HAP-1 (cell line): ENCODE data around the gene NEK5.

Experiments used
- DNase-seq, 2 experiments: peaks; one replicate each; pipeline ENCODE4 v3.0.0-alpha.2; 2016 to 2020; ENCODE audit warnings: low spot score in 2 of 2
- H3K27me3 ChIP-seq: fragments of 250-450 bp; sonication (Bioruptor Pico); 2 replicates; pipeline ENCODE4 v1.5.1; 2020; ENCODE audit warnings: low read depth, mild to moderate bottlenecking, moderate library complexity
- H3K36me3 ChIP-seq: fragments of 250-450 bp; sonication (Bioruptor Pico); replicated peaks from 2 replicates; pipeline ENCODE4 v1.5.1; 2020; ENCODE audit warnings: mild to moderate bottlenecking
- H3K4me1 ChIP-seq: fragments of 250-450 bp; sonication (Bioruptor Pico); 2 replicates; pipeline ENCODE4 v1.5.1; 2020; ENCODE audit warnings: mild to moderate bottlenecking
- H3K4me3 ChIP-seq: fragments of 250-450 bp; sonication (Bioruptor Pico); 2 replicates; pipeline ENCODE4 v1.5.1; 2020; ENCODE audit warnings: mild to moderate bottlenecking, moderate library complexity
- H3K9me3 ChIP-seq: fragments of 250-450 bp; sonication (Bioruptor Pico); 2 replicates; pipeline ENCODE4 v1.5.1; 2020; ENCODE audit warnings: mild to moderate bottlenecking, moderate library complexity
- in situ Hi-C: fragments of 300-500 bp; cut with MboI; formaldehyde crosslinking; loops from 3 replicates; pipeline ENCODE4 v1.14.3; 2020; ENCODE audit warnings: low sequenced_read_pairs, inconsistent platforms, mixed read lengths

NEK5 gene

GRCh38 chr13:52005841-52006522 is 122.9 kb downstream of the NEK5 start:
- Histone ChIP-seq H3K9me3 (no peaks in the 10 kb centered on the region), H3K36me3 (no peaks in the 10 kb centered on the region), H3K27me3 (no peaks in the 10 kb centered on the region), H3K4me1 (no peaks in the 10 kb centered on the region), H3K4me3 (no peak overlapping the region)
- in situ Hi-C loops = loop anchor here (10.0 kb wide), 1 partner anchor 119 kb away; the partner anchor contains the start of gene NEK5
- no peak for DNase-seq

- H3K4me3 ChIP-seq = no peak overlapping the region
- DNase-seq = no peak
- H3K9me3 ChIP-seq = no peaks in the 10 kb centered on the region
- no peaks in the 10 kb centered on the region for H3K27me3 ChIP-seq
- H3K4me1 ChIP-seq = no peaks in the 10 kb centered on the region
- in situ Hi-C loops = loop anchor here (10.0 kb wide), 1 partner anchor 120 kb away; the partner anchor contains the start of gene NEK5
- H3K36me3 ChIP-seq = no peaks in the 10 kb centered on the region
Measured at GRCh38 chr13:52004511-52005170, 124.2 kb downstream of the NEK5 start.

GRCh38 chr13:52003541-52003940 is 125.3 kb downstream of the NEK5 start:
- DNase-seq = no peak
- Histone ChIP-seq H3K4me3 (no peak overlapping the region), H3K27me3 (no peaks in the 10 kb centered on the region), H3K9me3 (no peaks in the 10 kb centered on the region), H3K4me1 (no peaks in the 10 kb centered on the region), H3K36me3 (no peaks in the 10 kb centered on the region)
- in situ Hi-C loops = loop anchor here (10.0 kb wide), 1 partner anchor 121 kb away; the partner anchor contains the start of gene NEK5

GRCh38 chr13:52002361-52002760 is 126.5 kb downstream of the NEK5 start:
- no peak for DNase-seq
- no peak overlapping the region for H3K4me3 ChIP-seq
- no peaks in the 10 kb centered on the region for H3K36me3 ChIP-seq
- H3K27me3 ChIP-seq = no peaks in the 10 kb centered on the region
- in situ Hi-C loops = loop anchor here (10.0 kb wide), 1 partner anchor 122 kb away; the partner anchor contains the start of gene NEK5
- H3K9me3 ChIP-seq = no peaks in the 10 kb centered on the region
- H3K4me1 ChIP-seq = no peaks in the 10 kb centered on the region

GRCh38 chr13:52001120-52001731 is 127.6 kb downstream of the NEK5 start:
- Histone ChIP-seq H3K36me3 (no peaks in the 10 kb centered on the region), H3K9me3 (no peaks in the 10 kb centered on the region), H3K4me1 (no peaks in the 10 kb centered on the region), H3K27me3 (no peaks in the 10 kb centered on the region), H3K4me3 (no peak overlapping the region)
- peak in 1 of 2 experiments; percentile 68 for DNase-seq
- in situ Hi-C loops = loop anchor here (10.0 kb wide), 1 partner anchor 124 kb away; the partner anchor contains the start of gene NEK5

GRCh38 chr13:51999921-52000320 is 129.0 kb downstream of the NEK5 start:
- Histone ChIP-seq H3K9me3 (no peaks in the 10 kb centered on the region), H3K36me3 (no peaks in the 10 kb centered on the region), H3K27me3 (no peaks in the 10 kb centered on the region), H3K4me3 (no peak overlapping the region), H3K4me1 (no peaks in the 10 kb centered on the region)
- no peak for DNase-seq
- in situ Hi-C loops = loop anchor here (10.0 kb wide), 1 partner anchor 125 kb away; the partner anchor contains the start of gene NEK5

- no peak for DNase-seq
- no peaks in the 10 kb centered on the region for H3K27me3 ChIP-seq
- no peak overlapping the region for H3K4me3 ChIP-seq
- no peaks in the 10 kb centered on the region for H3K36me3 ChIP-seq
- H3K4me1 ChIP-seq = no peaks in the 10 kb centered on the region
- in situ Hi-C loops = no loop called here
- no peaks in the 10 kb centered on the region for H3K9me3 ChIP-seq
Measured at GRCh38 chr13:51999510-51999911, 129.4 kb downstream of the NEK5 start.

- H3K36me3 ChIP-seq = no peaks in the 10 kb centered on the region
- no peaks in the 10 kb centered on the region for H3K4me1 ChIP-seq
- H3K9me3 ChIP-seq = no peaks in the 10 kb centered on the region
- in situ Hi-C loops = no loop called here
- no peak overlapping the region for H3K4me3 ChIP-seq
- peaks cover 4% of the 10 kb centered on the region; the same call in 1 of the 2 replicates for H3K27me3 ChIP-seq
- no peak for DNase-seq
Measured at GRCh38 chr13:51998723-51999509, 130.0 kb downstream of the NEK5 start.

GRCh38 chr13:51997641-51998330 is 131.1 kb downstream of the NEK5 start:
- no peak for DNase-seq
- no peaks in the 10 kb centered on the region for H3K4me1 ChIP-seq

GRCh38 chr13:51997186-51997585 is 131.7 kb downstream of the NEK5 start:
- no peak overlapping the region for H3K4me3 ChIP-seq
- no peaks in the 10 kb centered on the region for H3K9me3 ChIP-seq
- H3K36me3 ChIP-seq = no peaks in the 10 kb centered on the region
- H3K4me1 ChIP-seq = no peaks in the 10 kb centered on the region
- H3K27me3 ChIP-seq = peaks cover 4% of the 10 kb centered on the region; the same call in 1 of the 2 replicates
- in situ Hi-C loops = no loop called here
- DNase-seq = no peak

More at GRCh38 chr13:51997641-51998330, 131.1 kb downstream of the NEK5 start:
- H3K27me3 ChIP-seq = peaks cover 4% of the 10 kb centered on the region; the same call in 1 of the 2 replicates
- H3K36me3 ChIP-seq = no peaks in the 10 kb centered on the region
- in situ Hi-C loops = no loop called here
- no peak overlapping the region for H3K4me3 ChIP-seq
- no peaks in the 10 kb centered on the region for H3K9me3 ChIP-seq

GRCh38 chr13:51996641-51997040 is 132.2 kb downstream of the NEK5 start:
- in situ Hi-C loops = no loop called here
- Histone ChIP-seq H3K36me3 (no peaks in the 10 kb centered on the region), H3K27me3 (peaks cover 4% of the 10 kb centered on the region; the same call in 1 of the 2 replicates), H3K4me3 (no peak overlapping the region), H3K9me3 (no peaks in the 10 kb centered on the region), H3K4me1 (no peaks in the 10 kb centered on the region)
- no peak for DNase-seq

- Histone ChIP-seq H3K27me3 (peaks cover 4% of the 10 kb centered on the region; the same call in 1 of the 2 replicates), H3K9me3 (no peaks in the 10 kb centered on the region), H3K4me3 (no peak overlapping the region), H3K36me3 (no peaks in the 10 kb centered on the region), H3K4me1 (no peaks in the 10 kb centered on the region)
- in situ Hi-C loops = no loop called here
- DNase-seq = peak in 1 of 2 experiments; percentile 20
Measured at GRCh38 chr13:51995677-51996551, 133.0 kb downstream of the NEK5 start.
